Amniotic epithelial cell (primary cell): ENCODE results near the gene HCAR2.
"Not testable (repeated sequence)": the region's sequence is repeated elsewhere in the genome, so short reads cannot be mapped to it uniquely, and the experiment has no call there.

Experiments
- DNase-seq: peaks from one replicate; pipeline ENCODE4 v3.0.0-alpha.2; 2010; ENCODE audit warnings: low read depth

HCAR2 gene

DNA sequence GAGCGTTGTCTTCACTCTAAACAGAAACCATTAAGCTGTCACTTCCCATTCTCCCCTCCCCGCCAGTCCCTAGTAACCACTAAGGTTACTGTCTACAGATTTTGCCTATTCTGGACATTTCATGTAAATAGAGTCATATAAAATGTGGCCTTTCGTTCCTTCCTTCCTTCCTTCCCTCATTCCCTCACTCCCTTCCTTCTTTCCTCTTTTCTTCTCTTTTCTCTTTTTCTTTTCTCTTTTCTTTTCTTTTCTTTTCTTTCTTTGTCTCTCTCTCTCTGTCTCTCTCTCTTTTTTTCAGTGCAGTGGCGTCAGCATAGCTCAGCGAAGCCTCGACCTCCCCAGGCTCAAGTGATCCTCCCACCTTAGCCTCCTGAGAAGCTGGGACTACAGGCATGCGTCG lies 37.8 kb downstream of the HCAR2 start:
- DNase-seq: no peak

GRCh38 chr12:122661938-122662337 lies 41.2 kb downstream of the HCAR2 start:
- no peak for DNase-seq

DNA sequence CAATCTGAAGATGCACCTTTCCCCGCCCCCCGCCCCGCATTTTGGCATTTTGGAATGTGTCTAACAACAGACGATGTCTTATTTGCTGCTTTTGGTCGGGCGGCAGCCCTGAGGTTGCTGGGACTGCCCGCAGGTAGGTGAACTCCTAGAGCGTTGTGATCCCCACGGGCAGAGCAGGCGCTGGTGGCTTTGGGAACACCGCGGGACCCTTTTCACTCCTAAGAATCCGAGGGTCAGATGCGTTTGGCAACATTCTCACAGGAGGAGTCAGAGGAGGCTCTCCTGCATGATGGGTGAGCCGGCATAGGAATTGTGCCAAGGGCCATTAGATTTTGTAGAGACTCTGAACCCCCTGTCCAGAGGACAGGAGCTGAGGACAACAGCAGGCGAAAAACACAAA lies 41.9 kb downstream of the HCAR2 start:
- DNase-seq: no peak

DNA sequence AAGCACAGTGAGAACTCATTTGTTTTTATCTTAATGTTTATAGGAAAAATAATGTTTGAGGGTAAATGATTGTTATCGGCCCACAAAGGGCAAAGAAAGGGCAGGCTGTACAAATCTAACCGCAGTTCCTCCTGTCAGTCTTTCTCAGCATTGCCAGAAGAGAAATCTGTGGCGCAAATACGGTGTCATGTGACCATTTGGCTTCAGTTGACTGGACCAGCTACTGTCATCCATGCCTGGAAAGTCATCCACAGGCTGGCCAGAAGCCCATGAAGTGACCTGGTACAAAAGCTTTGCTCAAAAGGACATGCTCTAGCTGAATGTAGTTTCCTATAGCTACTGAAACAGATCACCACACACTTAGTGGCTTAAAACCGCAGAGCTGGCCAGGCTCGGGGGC lies 43.6 kb downstream of the HCAR2 start:
- DNase-seq: peak; percentile 78

GRCh38 chr12:122656298-122656697 lies 46.9 kb downstream of the HCAR2 start:
- DNase-seq: no peak

DNA sequence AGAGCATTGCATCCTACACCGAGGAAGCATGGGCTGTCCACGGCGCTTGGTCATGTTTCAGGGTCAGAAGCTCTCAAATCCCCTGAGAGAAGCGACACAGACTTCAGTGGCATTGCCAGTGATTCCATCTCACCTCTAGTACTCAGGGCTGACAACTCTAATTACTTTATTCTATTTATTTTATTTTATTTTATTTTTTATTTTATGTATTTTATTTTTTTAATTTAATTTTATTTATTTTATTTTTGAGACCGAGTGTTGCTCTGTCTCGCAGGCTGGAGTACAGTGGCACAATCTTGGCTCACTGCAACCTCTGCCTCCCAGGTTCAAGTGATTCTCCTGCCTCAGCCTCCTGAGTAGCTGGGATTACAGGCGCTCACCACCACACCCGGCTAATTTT lies 49.9 kb downstream of the HCAR2 start:
- not testable (repeated sequence) for DNase-seq

GRCh38 chr12:122651520-122652224 lies 51.5 kb downstream of the HCAR2 start:
- DNase-seq: no peak
